Keratinocyte (primary cell): ENCODE data around the gene C19orf25.

Experiments used
- CTCF ChIP-seq, 3 experiments: IDR thresholded peaks in 1 of 3; conservative IDR thresholded peaks in 1 of 3; optimal IDR thresholded peaks in 1 of 3; 2 replicates in 2 of 3; 3 replicates in 1 of 3; pipeline versions ENCODE3 to v1.5.1; 2011; ENCODE audit warnings: low read length in 3 of 3, mild to moderate bottlenecking in 3 of 3, moderate library complexity in 2 of 3, control low read depth in 1 of 3, inconsistent platforms in 1 of 3; ENCODE audit not compliant: insufficient read depth in 2 of 3; ENCODE audit errors: extremely low read depth in 1 of 3
- EZH2 ChIP-seq: IDR thresholded peaks from one replicate; pipeline ENCODE4 v1.6.1; 2012; ENCODE audit warnings: inconsistent platforms, mild to moderate bottlenecking, low read length, moderate library complexity

- no peak for TF ChIP-seq CTCF (optimal IDR thresholded peaks at IDR 0.05 in 1 of 3, IDR thresholded peaks at IDR 0.05 in 1 of 3, conservative IDR thresholded peaks at IDR 0.05 in 1 of 3; ENCODE audit: extremely low read depth in 1 of 3, insufficient read depth in 2 of 3, low read length in 3 of 3)
- no peak for TF ChIP-seq EZH2
These were observed 26.0 kb upstream of the C19orf25 start for GRCh38 chr19:1505012-1505411.
